IPS DF 6.9 (cell line): ENCODE measurements around the gene ADRA2A.

ENCODE experiments used
- DNase-seq: peaks from one replicate; pipeline ENCODE4 v3.0.0-alpha.2; 2013; ENCODE audit warnings: low read depth, low spot score
- H3K27ac ChIP-seq: one replicate; pipeline ENCODE4 v1.5.1; 2013; ENCODE audit warnings: low read length, control low read depth
- H3K27me3 ChIP-seq: 2 replicates; pipeline ENCODE4 v1.6.1; 2013; ENCODE audit warnings: mild to moderate bottlenecking, low read length; ENCODE audit not compliant: control insufficient read depth, insufficient read depth
- H3K36me3 ChIP-seq: 2 replicates; pipeline ENCODE4 v1.6.1; 2013; ENCODE audit warnings: low read length; ENCODE audit not compliant: control insufficient read depth, insufficient read depth
- H3K4me1 ChIP-seq: 2 replicates; pipeline ENCODE4 v1.6.1; 2013; ENCODE audit warnings: low read length; ENCODE audit not compliant: control insufficient read depth, insufficient read depth
- H3K4me3 ChIP-seq: 2 replicates; pipeline ENCODE4 v1.5.1; 2013; ENCODE audit warnings: mild to moderate bottlenecking, low read length
- H3K9me3 ChIP-seq: 2 replicates; pipeline ENCODE4 v1.6.1; 2013; ENCODE audit warnings: low read length, inconsistent platforms; ENCODE audit not compliant: control insufficient read depth, insufficient read depth
- WGBS: extraction: QIAGEN DNeasy Blood & Tissue Kit; methylation state at CpG from one replicate; pipeline ENCODE4 v1.1.7; 2013; ENCODE audit warnings: mixed read lengths, missing lambda C conversion rate; ENCODE audit not compliant: insufficient read length, insufficient coverage; 5-methylcytosine and 5-hydroxymethylcytosine counted together

The ADRA2A gene

DNA sequence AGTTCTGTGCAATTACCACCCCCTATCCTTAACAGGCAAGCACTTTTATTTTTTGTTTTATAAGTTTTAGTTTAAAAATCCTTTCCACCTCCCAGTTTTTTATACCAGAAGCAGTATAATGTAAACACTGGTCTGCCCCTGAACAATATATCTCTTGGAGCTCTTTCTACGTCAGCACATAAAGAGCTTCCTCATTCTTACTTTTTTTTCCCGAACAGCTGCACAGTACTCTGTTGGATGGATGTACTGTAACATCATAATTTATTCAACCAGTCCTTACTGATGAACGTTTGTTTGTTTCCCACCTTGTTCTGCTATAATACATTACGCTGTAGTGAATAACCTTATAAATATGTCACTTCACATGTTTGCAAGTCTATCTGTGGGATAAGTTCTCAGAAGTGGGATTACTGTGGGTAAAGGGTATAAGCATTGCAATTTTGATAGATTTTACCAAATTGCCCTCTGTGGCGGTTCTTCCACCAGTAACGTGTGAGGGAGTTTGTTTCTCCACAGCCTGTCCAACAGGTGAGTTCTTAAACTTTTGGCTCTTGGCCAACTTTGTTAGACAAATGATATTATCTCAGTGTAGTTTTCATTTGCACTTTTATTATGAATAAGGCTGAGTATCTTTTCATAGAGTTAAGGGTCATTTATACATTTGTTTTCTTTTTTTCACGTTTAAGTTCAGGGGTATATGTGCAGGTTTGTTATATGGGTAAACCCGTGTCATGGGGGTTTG, 32.8 kb downstream of the ADRA2A start:
- Histone ChIP-seq H3K27ac (no peak overlapping the region), H3K4me3 (no peak overlapping the region), H3K36me3 (no peaks in the 10 kb centered on the region), H3K27me3 (no peaks in the 10 kb centered on the region; the same call in 1 of the 2 replicates), H3K4me1 (no peaks in the 10 kb centered on the region), H3K9me3 (no peaks in the 10 kb centered on the region)
- WGBS = no CpG with 5 or more reads among the region's 8 CpGs
- DNase-seq = no peak

DNA sequence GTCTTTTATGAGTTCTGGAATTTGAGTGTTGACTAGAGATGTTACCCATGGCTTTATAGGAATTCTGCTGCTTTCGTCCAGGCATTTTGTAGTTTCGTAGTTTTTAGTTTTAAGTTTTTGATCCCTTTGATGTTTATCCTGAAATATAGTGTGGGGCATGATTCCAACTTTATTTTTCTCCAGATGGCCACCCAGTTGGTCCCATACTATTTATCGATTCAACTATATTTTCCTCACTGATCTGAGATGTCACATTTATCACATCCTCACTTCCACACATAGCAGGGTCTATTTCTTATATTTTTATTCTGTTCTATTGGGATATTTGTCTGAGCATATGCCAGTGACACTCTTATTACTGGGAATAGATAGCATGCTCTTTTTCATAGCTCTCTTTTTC, 33.9 kb downstream of the ADRA2A start:
- H3K36me3 ChIP-seq = no peaks in the 10 kb centered on the region
- no peak overlapping the region for H3K27ac ChIP-seq
- no peaks in the 10 kb centered on the region for H3K4me1 ChIP-seq
- H3K4me3 ChIP-seq = no peak overlapping the region
- H3K27me3 ChIP-seq = no peaks in the 10 kb centered on the region; the same call in 1 of the 2 replicates
- no peak for DNase-seq
- H3K9me3 ChIP-seq = no peaks in the 10 kb centered on the region
- WGBS = no CpG with 5 or more reads among the region's 3 CpGs

DNA sequence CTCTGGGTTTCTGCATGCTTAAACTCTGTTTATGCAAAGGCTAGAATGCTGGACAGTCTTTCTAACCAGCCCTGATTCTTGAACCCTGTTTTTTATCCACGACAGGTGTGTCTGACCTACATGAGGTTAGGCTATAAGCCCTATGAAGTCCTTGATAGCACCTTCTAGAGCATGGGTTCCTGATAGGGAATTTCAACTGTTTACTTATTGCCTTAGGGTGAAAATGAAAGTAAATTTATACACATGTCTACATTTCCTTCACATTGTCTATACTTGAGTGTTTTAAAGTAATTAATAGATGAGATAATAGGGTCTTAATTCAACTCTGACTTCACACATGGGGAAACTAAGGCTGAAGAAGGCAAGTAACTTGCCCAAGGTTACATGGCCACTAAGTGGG, 35.5 kb downstream of the ADRA2A start:
- no peaks in the 10 kb centered on the region for H3K4me1 ChIP-seq
- no peaks in the 10 kb centered on the region; the same call in 1 of the 2 replicates for H3K27me3 ChIP-seq
- no peak overlapping the region for H3K4me3 ChIP-seq
- DNase-seq = no peak
- no CpG with 5 or more reads among the region's 1 CpG for WGBS
- no peaks in the 10 kb centered on the region for H3K9me3 ChIP-seq
- H3K36me3 ChIP-seq = no peaks in the 10 kb centered on the region
- no peak overlapping the region for H3K27ac ChIP-seq

DNA sequence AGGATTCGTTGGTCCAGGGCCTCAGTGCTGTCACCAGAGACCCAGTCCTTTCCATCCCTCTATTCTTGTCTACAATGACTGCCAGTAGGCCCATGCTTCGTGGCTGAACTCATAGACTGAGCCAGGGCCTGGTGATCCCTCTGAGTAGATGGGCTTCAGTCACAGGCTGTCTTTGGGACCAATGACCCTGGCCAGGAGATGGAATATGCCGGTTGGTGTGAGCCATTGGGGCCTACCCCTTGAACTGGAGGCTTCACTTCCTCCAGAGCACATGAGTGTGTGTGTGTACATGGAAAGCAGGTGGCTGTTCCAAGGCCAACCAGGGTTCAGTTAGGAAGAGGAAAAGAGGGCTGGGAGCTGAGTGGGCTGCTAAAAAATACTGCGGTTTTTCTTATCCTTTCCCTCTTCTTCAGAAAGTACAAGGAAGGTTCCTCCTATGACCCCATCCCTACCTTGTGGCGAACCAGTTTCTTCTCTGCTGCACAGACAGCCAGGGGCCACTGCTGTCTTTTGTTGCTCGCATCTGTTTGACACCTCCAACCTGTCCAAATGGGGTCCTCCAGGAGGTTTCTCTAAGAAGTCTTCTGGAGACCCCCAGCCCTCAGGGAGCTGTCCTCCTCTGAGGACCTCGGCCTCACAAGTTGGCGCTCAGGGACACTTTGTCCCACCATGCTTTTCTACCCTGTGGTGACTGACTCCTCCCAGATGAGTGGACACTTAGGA, 36.6 kb downstream of the ADRA2A start:
- DNase-seq = no peak
- H3K4me1 ChIP-seq = no peaks in the 10 kb centered on the region
- H3K4me3 ChIP-seq = no peak overlapping the region
- no peaks in the 10 kb centered on the region for H3K36me3 ChIP-seq
- no peaks in the 10 kb centered on the region for H3K9me3 ChIP-seq
- WGBS = no CpG with 5 or more reads among the region's 8 CpGs
- H3K27ac ChIP-seq = no peak overlapping the region
- H3K27me3 ChIP-seq = no peaks in the 10 kb centered on the region; the same call in 1 of the 2 replicates

DNA sequence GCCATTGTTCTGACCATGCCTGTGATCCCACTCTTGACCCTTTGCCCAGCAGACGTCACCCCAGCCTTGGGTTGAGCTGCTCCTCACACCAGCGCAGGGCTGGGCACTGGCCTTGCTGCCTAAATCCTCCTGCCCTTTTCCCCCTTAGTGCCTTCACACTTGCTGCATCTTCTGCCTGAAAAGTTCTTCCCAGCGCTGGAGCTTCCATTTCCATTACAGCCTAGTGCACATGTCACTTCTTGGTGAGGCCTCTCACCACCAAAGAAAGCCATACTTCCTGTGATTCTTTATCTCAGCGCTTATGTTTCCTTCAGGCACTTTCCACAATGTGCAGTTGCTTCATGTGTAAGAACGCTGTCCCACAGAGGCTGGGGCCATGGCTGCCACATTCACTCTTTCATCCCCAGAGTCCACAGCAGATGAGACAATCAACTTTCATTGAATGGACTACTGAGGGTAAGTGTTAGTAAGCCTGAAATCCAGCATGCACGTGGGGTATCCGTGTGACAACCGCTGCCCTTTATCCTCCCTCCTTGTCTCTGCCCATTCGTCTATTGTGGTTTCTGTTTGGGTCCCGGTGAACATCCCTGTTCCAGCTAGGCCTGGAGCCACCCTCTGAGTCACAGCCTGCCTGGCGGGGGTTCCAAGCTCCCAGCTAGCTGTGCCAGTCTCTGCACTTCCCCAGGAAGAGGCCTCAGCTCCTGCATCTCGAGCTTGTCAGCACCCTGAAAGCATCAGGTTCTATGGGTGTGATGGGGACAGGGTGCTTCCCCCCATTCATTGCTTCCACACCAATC, 37.3 kb downstream of the ADRA2A start:
- no CpG with 5 or more reads among the region's 12 CpGs for WGBS
- DNase-seq = no peak
- no peak overlapping the region for H3K27ac ChIP-seq
- H3K36me3 ChIP-seq = no peaks in the 10 kb centered on the region
- no peaks in the 10 kb centered on the region for H3K4me1 ChIP-seq
- no peak overlapping the region for H3K4me3 ChIP-seq
- H3K27me3 ChIP-seq = no peaks in the 10 kb centered on the region; the same call in 1 of the 2 replicates
- H3K9me3 ChIP-seq = no peaks in the 10 kb centered on the region

DNA sequence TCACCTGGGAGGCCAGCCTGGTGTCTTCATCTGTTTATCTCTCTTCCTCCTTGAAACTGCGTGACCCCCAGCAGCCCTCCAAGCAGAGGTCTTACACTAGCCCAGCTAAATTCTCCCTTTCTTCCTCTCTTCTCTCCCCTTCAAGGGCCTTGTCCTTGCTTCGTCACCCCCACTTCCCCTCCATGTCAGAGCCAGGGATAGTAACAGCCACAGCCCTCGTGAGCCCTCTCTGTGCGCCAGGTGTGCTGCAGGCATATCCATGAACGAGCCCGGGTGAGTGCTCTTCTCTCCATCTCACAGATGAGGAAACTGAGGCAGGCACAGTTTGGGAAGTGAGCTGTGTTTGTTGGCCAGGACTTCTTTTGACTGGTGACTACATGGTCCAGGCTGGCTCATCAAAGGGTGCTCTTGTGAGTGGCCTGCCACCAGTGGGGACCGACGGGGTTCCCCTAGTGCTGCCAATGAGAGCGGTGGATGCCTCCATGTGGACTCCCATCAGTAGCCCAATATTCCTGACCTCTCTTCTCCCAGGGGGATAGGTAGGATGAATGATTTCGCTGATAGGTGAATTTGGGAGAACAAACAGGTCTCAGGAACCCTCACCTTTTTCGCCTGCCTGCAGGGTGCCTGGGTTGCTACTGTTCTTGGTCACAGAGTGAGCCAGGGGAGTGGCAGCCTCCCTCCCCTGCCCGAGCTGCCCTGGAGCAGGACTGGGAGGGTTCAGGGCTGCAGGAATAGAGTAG, 38.1 kb downstream of the ADRA2A start:
- no peaks in the 10 kb centered on the region for H3K4me1 ChIP-seq
- H3K27ac ChIP-seq = no peak overlapping the region
- no CpG with 5 or more reads among the region's 12 CpGs for WGBS
- no peaks in the 10 kb centered on the region; the same call in 1 of the 2 replicates for H3K27me3 ChIP-seq
- no peaks in the 10 kb centered on the region for H3K9me3 ChIP-seq
- H3K36me3 ChIP-seq = no peaks in the 10 kb centered on the region
- no peak for DNase-seq
- no peak overlapping the region for H3K4me3 ChIP-seq

- no CpG with 5 or more reads among the region's 9 CpGs for WGBS
- no peak for DNase-seq
These were observed 39.4 kb downstream of the ADRA2A start for GRCh38 chr10:111116211-111116610.

DNA sequence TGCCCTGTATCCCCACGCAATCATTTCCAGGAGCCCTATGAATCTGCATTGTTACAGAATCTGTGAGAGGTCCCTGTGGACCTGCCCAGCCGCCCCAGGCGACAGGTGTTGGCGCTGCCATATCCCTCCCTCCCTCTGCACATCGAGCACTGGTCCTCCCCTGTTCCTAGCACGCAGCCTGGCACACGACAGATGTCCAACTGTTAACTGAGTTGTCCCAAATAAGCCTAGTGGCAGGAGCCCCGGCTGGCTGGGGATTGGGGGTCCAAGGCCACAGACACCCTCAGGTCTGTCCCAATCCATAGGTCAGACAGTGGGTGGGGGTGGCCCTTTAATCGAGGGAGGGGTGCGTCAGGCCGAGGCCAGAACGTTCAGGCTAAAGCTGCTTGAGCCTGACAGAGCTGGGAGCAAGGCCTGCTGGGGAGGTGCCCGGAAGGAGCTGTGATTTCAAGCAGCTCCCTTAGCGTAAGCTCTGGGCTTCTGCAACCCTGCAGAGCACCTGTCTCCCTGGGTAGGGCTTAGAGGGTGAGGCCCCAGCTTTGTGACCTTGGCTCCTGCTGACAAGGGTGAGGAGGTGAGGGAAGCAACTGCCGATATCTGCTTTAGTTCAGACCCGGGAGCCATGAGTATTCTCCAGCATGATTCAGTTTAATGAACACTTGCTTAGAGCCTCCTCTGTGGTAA, 40.1 kb downstream of the ADRA2A start:
- no peak overlapping the region for H3K27ac ChIP-seq
- H3K27me3 ChIP-seq = no peaks in the 10 kb centered on the region
- H3K9me3 ChIP-seq = no peaks in the 10 kb centered on the region
- WGBS = no CpG with 5 or more reads among the region's 16 CpGs
- no peak overlapping the region for H3K4me3 ChIP-seq
- H3K4me1 ChIP-seq = no peaks in the 10 kb centered on the region
- no peak for DNase-seq
- H3K36me3 ChIP-seq = no peaks in the 10 kb centered on the region

More at GRCh38 chr10:111116211-111116610, 39.4 kb downstream of the ADRA2A start:
- H3K36me3 ChIP-seq = no peaks in the 10 kb centered on the region
- no peak overlapping the region for H3K4me3 ChIP-seq
- H3K4me1 ChIP-seq = no peaks in the 10 kb centered on the region
- H3K9me3 ChIP-seq = no peaks in the 10 kb centered on the region
- H3K27me3 ChIP-seq = no peaks in the 10 kb centered on the region; the same call in 1 of the 2 replicates
- no peak overlapping the region for H3K27ac ChIP-seq

DNA sequence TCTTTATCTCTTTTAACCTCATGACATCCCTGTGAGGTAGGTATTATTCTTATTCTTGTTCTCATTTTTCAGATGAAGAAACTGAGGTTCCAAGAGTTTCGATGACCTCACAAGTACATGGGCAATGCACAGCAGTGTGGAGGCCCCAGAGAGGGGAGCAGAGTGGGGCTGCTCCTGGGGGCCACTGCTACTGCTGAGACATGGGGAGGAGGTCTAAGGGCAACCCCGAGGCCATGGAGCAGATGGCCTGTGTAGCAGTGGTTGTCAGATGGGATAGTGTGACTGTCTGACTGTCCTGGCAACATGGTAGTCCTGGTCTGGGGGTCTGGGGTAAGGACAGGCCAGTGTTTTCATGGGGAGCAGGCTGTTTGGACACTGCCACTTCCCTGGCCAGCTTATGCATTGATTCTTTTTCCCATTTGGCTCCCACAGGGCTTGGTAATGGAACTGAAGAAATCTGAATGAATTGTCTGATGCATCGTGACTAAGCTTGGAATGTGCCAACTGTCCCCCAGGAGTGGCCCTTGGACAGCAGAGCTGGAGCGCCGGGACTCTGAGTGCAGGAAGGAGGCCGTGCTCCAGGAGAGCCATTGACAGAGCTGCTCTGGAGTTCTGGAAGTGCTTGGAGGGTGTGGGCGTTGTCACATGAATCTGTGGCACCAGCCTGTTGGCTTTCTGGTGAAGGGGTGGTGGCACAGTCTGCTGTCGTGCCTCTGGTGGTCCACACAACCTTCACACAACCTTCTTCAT, 40.9 kb downstream of the ADRA2A start:
- DNase-seq = no peak
- H3K4me1 ChIP-seq = no peaks in the 10 kb centered on the region
- WGBS = no CpG with 5 or more reads among the region's 8 CpGs
- H3K27me3 ChIP-seq = no peaks in the 10 kb centered on the region
- no peak overlapping the region for H3K27ac ChIP-seq
- H3K9me3 ChIP-seq = no peaks in the 10 kb centered on the region
- H3K4me3 ChIP-seq = no peak overlapping the region
- no peaks in the 10 kb centered on the region for H3K36me3 ChIP-seq
